GM19397 (cell line): ENCODE results near the gene DNAAF3.

Experiments
- ATAC-seq: cut with Tn5 transposase; IDR thresholded peaks from one replicate; pipeline ENCODE4 v1.9.1; 2021; ENCODE audit warnings: mild to moderate bottlenecking, moderate library complexity; ENCODE audit not compliant: unreplicated experiment

DNAAF3 gene

GRCh38 chr19:55116859-55117662 is 49.4 kb downstream of the DNAAF3 start, which contains the start of gene PPP1R12C:
Gene PPP1R12C (minus strand): TSS chr19:55117637. CDS start chr19:55117543, 94 bp downstream.
- peak; percentile 13 for ATAC-seq

GRCh38 chr19:55116232-55116858 is 50.1 kb downstream of the DNAAF3 start:
- no peak for ATAC-seq

GRCh38 chr19:55115446-55116065 is 50.9 kb downstream of the DNAAF3 start:
- no peak for ATAC-seq

- ATAC-seq: no peak
Observed at GRCh38 chr19:55114566-55115145, 51.8 kb downstream of the DNAAF3 start.

GRCh38 chr19:55113570-55114039 is 52.8 kb downstream of the DNAAF3 start:
- ATAC-seq: no peak

GRCh38 chr19:55112777-55113569 is 53.4 kb downstream of the DNAAF3 start:
- no peak for ATAC-seq

- ATAC-seq: no peak
Observed at GRCh38 chr19:55112246-55112776, 54.1 kb downstream of the DNAAF3 start.

GRCh38 chr19:55111238-55111831 is 55.1 kb downstream of the DNAAF3 start:
- ATAC-seq: no peak

GRCh38 chr19:55109527-55110291 is 56.7 kb downstream of the DNAAF3 start:
- ATAC-seq: no peak
